B cell (primary cell): ENCODE measurements around the gene SRRM2. TPM values are rescaled to one million over a fixed set of nuclear protein-coding genes. Genes with fewer than 3 reads are reported as not detected.

Source experiments
- ATAC-seq: fragments of 200-7000 bp; cut with Tn5 transposase; one replicate; pipeline ENCODE4 v1.10.0; 2021; ENCODE audit warnings: low read depth, mild to moderate bottlenecking, moderate number of reproducible peaks, moderate library complexity
- CTCF ChIA-PET: fragments of 350-600 bp; sonication (Branson Sonifier 250); formaldehyde crosslinking; loops from one replicate; lab custom pipeline; 2021; ENCODE audit warnings: antibody characterized with exemption, inconsistent platforms; lab: Charles Lee
- POLR2A ChIA-PET: fragments of 350-600 bp; sonication (Branson Sonifier 250); formaldehyde crosslinking; loops from one replicate; lab custom pipeline; 2021; ENCODE audit warnings: antibody characterized with exemption; lab: Charles Lee
- DNase-seq: peaks from one replicate; pipeline ENCODE4 v3.0.0; 2013
- H2AFZ ChIP-seq: 2 replicates; pipeline ENCODE4 v1.6.1; 2012; ENCODE audit warnings: mild to moderate bottlenecking, low read depth, low read length; ENCODE audit not compliant: insufficient read depth, poor library complexity, severe bottlenecking
- H3K27ac ChIP-seq, 2 donors: 1 replicate in 1 of 2; 2 replicates in 1 of 2; pipeline ENCODE4 v1.5.1; 2012 to 2013; ENCODE audit warnings: low read length in 2 of 2, mild to moderate bottlenecking in 2 of 2, moderate library complexity in 1 of 2
- H3K27me3 ChIP-seq, 4 experiments: fragments of 200-600 bp in 1 of 4; sonication (generic) in 1 of 4; replicated peaks in 1 of 4; 1 replicate in 2 of 4; 2 replicates in 2 of 4; pipeline versions ENCODE4 v1.6.1 to v1.7.0; 2013 to 2016; ENCODE audit warnings: low read length in 3 of 4, mild to moderate bottlenecking in 2 of 4, mixed read lengths in 1 of 4, moderate library complexity in 1 of 4; ENCODE audit not compliant: insufficient read depth in 4 of 4, control insufficient read depth in 3 of 4; ENCODE audit errors: control extremely low read depth in 1 of 4
- H3K36me3 ChIP-seq, 2 experiments: replicated peaks in 1 of 2; 1 replicate in 1 of 2; 2 replicates in 1 of 2; pipeline versions ENCODE4 v1.6.1 to v1.7.1; 2013; ENCODE audit warnings: low read length in 1 of 2; ENCODE audit not compliant: insufficient read depth in 2 of 2, control insufficient read depth in 1 of 2; ENCODE audit errors: control extremely low read depth in 1 of 2, extremely low read depth in 1 of 2
- H3K4me1 ChIP-seq, 2 donors: fragments of 200-600 bp in 1 of 2; sonication (generic) in 1 of 2; 1 replicate in 1 of 2; 2 replicates in 1 of 2; pipeline versions ENCODE4 v1.5.1 to v1.6.1; 2013 to 2017; ENCODE audit warnings: low read length in 2 of 2; ENCODE audit not compliant: control insufficient read depth in 2 of 2, insufficient read depth in 2 of 2
- H3K4me2 ChIP-seq: replicated peaks from 2 replicates; pipeline ENCODE3; 2012; ENCODE audit warnings: mild to moderate bottlenecking, low read depth, low read length; ENCODE audit not compliant: poor library complexity, severe bottlenecking
- H3K4me3 ChIP-seq, 5 experiments: fragments of 200-600 bp in 1 of 5; sonication (generic) in 1 of 5; 1 replicate in 3 of 5; 2 replicates in 2 of 5; pipeline versions ENCODE4 v1.5.1 to v1.7.0; 2011 to 2016; ENCODE audit warnings: low read length in 4 of 5, mild to moderate bottlenecking in 4 of 5, low read depth in 2 of 5, control low read depth in 1 of 5, moderate library complexity in 1 of 5; ENCODE audit not compliant: insufficient read depth in 1 of 5; ENCODE audit errors: control extremely low read depth in 1 of 5, extremely low read depth in 1 of 5
- H3K79me2 ChIP-seq: fragments of 200-600 bp; sonication (generic); one replicate; pipeline ENCODE4 v1.6.0; 2016; ENCODE audit warnings: low read length; ENCODE audit not compliant: control insufficient read depth, insufficient read depth
- H3K9ac ChIP-seq: fragments of 200-600 bp; sonication (generic); 2 replicates; pipeline ENCODE4 v1.6.1; 2017; ENCODE audit warnings: mild to moderate bottlenecking, low read length, moderate library complexity
- H3K9me3 ChIP-seq, 3 donors: one replicate each; pipeline versions ENCODE4 v1.6.1 to v1.7.1; 2013; ENCODE audit warnings: low read length in 2 of 3; ENCODE audit not compliant: control insufficient read depth in 2 of 3, insufficient read depth in 1 of 3; ENCODE audit errors: control extremely low read depth in 1 of 3
- H4K20me1 ChIP-seq: 2 replicates; pipeline ENCODE4 v1.6.0; 2012; ENCODE audit warnings: mild to moderate bottlenecking, low read length; ENCODE audit not compliant: insufficient read depth, control insufficient read depth, poor library complexity, severe bottlenecking
- H3K27ac Mint-ChIP-seq: one replicate; pipeline ENCODE4 v1.8.0; 2021; ENCODE audit warnings: mixed read lengths
- H3K27me3 Mint-ChIP-seq: one replicate; pipeline ENCODE4 v1.8.0; 2021; ENCODE audit warnings: mixed read lengths
- H3K4me1 Mint-ChIP-seq: one replicate; pipeline ENCODE4 v1.8.0; 2021; ENCODE audit warnings: mixed read lengths
- H3K4me3 Mint-ChIP-seq: one replicate; pipeline ENCODE4 v1.8.0; 2021; ENCODE audit warnings: mixed read lengths
- H3K9me3 Mint-ChIP-seq: one replicate; pipeline ENCODE4 v1.8.0; 2022; ENCODE audit warnings: mixed read lengths; ENCODE audit not compliant: insufficient read depth
- EZH2 ChIP-seq: IDR thresholded peaks from 2 replicates; pipeline ENCODE4 v1.6.1; 2012; ENCODE audit warnings: borderline replicate concordance, low read depth, mild to moderate bottlenecking, moderate library complexity, low read length; ENCODE audit not compliant: insufficient read depth, poor library complexity, severe bottlenecking
- WGBS: methylation state at CpG from one replicate; pipeline ENCODE4 v1.1.5; 2013; ENCODE audit warnings: missing lambda C conversion rate; ENCODE audit not compliant: insufficient coverage; 5-methylcytosine and 5-hydroxymethylcytosine counted together
- intact Hi-C: fragments of 100-400 bp; cut with micrococcal nuclease; formaldehyde crosslinking; loops from one replicate; pipeline ENCODE4 v1.10.0; 2022
- polyA plus RNA-seq: library from polyadenylated mRNA; depleted of rRNA; stranded (reverse); fragments of >200 nt; gene quantifications from 2 replicates; pipeline ENCODE4 v1.2.3, GENCODE V29; 2012
- total RNA-seq, 2 donors: library from RNA; stranded (reverse); fragments of 120-200 nt in 1 of 2; gene quantifications; 1 replicate in 1 of 2; 2 replicates in 1 of 2; pipeline versions ENCODE4 v1.2.3 to v1.2.4, GENCODE V29; 2013 to 2022
- TF ChIP-seq, protein P1 (sequence below): fragments of 200-600 bp; IDR thresholded peaks from one replicate; pipeline ENCODE4 v1.8.0; 2022; ENCODE audit warnings: antibody characterized with exemption, mild to moderate bottlenecking

The SRRM2 gene
- total and polyA plus RNA-seq, 2 donors (not counting 1 experiment from before 2014, with no cell fraction given), result 1,485 to 1,879 TPM

- intact Hi-C loops, result no loop called here
Observed at GRCh38 chr16:2810651-2811050, 58.2 kb downstream of the SRRM2 start.

GRCh38 chr16:2811703-2812471, 59.4 kb downstream of the SRRM2 start:
- WGBS, result 78% methylated on average over 14 of the region's 15 CpGs
- Mint-ChIP-seq H3K9me3 (peaks cover 5% of the 10 kb centered on the region), H3K4me1 (no peaks in the 10 kb centered on the region), H3K4me3 (no peak overlapping the region), H3K27me3 (peaks cover 37% of the 10 kb centered on the region), H3K27ac (no peak overlapping the region)
- H4K20me1 ChIP-seq, result no peaks in the 10 kb centered on the region
- DNase-seq, result no peak
- POLR2A ChIA-PET, result no interaction called here
- no peaks in the 10 kb centered on the region for H3K9me3 ChIP-seq
- H2AFZ ChIP-seq, result no peak overlapping the region
- H3K4me1 ChIP-seq, result no peaks in the 10 kb centered on the region
- no peak overlapping the region for H3K27ac ChIP-seq
- no peak for ATAC-seq
- H3K79me2 ChIP-seq, result no peaks in the 10 kb centered on the region
- H3K4me2 ChIP-seq, result no peak overlapping the region
- intact Hi-C loops, result no loop called here
- CTCF ChIA-PET, result interaction anchor here (1.5 kb wide), 1 partner anchor 12 kb away, joined by 3 read pairs; no protein-coding TSS in a partner anchor
- H3K36me3 ChIP-seq, result no peaks in the 10 kb centered on the region
- peaks cover 0 to 12% (median 2%) of the 10 kb centered on the region in 4 experiments for H3K27me3 ChIP-seq
- H3K4me3 ChIP-seq, result no peak overlapping the region
- no peak overlapping the region for H3K9ac ChIP-seq
- TF ChIP-seq, protein P1, sequence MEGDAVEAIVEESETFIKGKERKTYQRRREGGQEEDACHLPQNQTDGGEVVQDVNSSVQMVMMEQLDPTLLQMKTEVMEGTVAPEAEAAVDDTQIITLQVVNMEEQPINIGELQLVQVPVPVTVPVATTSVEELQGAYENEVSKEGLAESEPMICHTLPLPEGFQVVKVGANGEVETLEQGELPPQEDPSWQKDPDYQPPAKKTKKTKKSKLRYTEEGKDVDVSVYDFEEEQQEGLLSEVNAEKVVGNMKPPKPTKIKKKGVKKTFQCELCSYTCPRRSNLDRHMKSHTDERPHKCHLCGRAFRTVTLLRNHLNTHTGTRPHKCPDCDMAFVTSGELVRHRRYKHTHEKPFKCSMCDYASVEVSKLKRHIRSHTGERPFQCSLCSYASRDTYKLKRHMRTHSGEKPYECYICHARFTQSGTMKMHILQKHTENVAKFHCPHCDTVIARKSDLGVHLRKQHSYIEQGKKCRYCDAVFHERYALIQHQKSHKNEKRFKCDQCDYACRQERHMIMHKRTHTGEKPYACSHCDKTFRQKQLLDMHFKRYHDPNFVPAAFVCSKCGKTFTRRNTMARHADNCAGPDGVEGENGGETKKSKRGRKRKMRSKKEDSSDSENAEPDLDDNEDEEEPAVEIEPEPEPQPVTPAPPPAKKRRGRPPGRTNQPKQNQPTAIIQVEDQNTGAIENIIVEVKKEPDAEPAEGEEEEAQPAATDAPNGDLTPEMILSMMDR, result no peak
- TF ChIP-seq EZH2, result no peak

More at GRCh38 chr16:2810651-2811050, 58.2 kb downstream of the SRRM2 start:
- ChIA-PET CTCF (interaction anchor here (0.7 to 1.5 kb wide), 2 partner anchors 13 to 1517 kb away, joined by 3 to 5 read pairs; no protein-coding TSS in a partner anchor), POLR2A (no interaction called here)
- Histone ChIP-seq H3K27me3 (peaks cover 0 to 14% (median 2%) of the 10 kb centered on the region in 4 experiments), H3K9me3 (no peaks in the 10 kb centered on the region), H3K79me2 (no peaks in the 10 kb centered on the region), H3K4me3 (no peak overlapping the region), H3K4me2 (no peak overlapping the region), H3K27ac (no peak overlapping the region), H3K4me1 (no peaks in the 10 kb centered on the region), H2AFZ (no peak overlapping the region), H4K20me1 (no peaks in the 10 kb centered on the region), H3K9ac (no peak overlapping the region), H3K36me3 (no peaks in the 10 kb centered on the region)
- ATAC-seq (no peak), DNase-seq (no peak)
- Mint-ChIP-seq H3K27ac (no peak overlapping the region), H3K4me1 (no peaks in the 10 kb centered on the region), H3K27me3 (peaks cover 46% of the 10 kb centered on the region), H3K4me3 (no peak overlapping the region), H3K9me3 (peaks cover 5% of the 10 kb centered on the region)
- TF ChIP-seq, protein P1, result no peak
- no peak for TF ChIP-seq EZH2
- WGBS, result 75% methylated on average over 6 of the region's 6 CpGs
